Body of pancreas (tissue), 4 donors: ENCODE measurements around the gene AKT3. TPM values are rescaled to one million over a fixed set of nuclear protein-coding genes. Genes with fewer than 3 reads are reported as not detected.

Experiments
- ATAC-seq: fragments of 150-250 bp; one replicate; pipeline ENCODE4 v1.9.1; 2016
- DNase-seq, 4 donors: peaks; one replicate each; pipeline ENCODE4 v3.0.0-alpha.2; 2019
- H3K27ac ChIP-seq, 4 donors: fragments of 200-600 bp; sonication (generic); 1 replicate in 3 of 4; 2 replicates in 1 of 4; pipeline versions ENCODE4 v1.5.1 to v1.6.1; 2016 to 2019; ENCODE audit warnings: mild to moderate bottlenecking in 1 of 4, mixed read lengths in 1 of 4, moderate library complexity in 1 of 4
- H3K27me3 ChIP-seq, 2 donors: fragments of 200-600 bp; sonication (generic); one replicate each; pipeline ENCODE4 v1.6.0; 2016; ENCODE audit warnings: mild to moderate bottlenecking in 1 of 2
- H3K36me3 ChIP-seq, 2 donors: fragments of 200-600 bp; sonication (generic); replicated peaks in 1 of 2; 2 replicates each; pipeline ENCODE4 v1.5.1; 2016; ENCODE audit warnings: low read depth in 2 of 2; ENCODE audit not compliant: insufficient read depth in 1 of 2
- H3K4me1 ChIP-seq: fragments of 200-600 bp; sonication (generic); one replicate; pipeline ENCODE4 v1.6.0; 2016
- H3K4me3 ChIP-seq, 2 donors: fragments of 200-600 bp; sonication (generic); 1 replicate in 1 of 2; 2 replicates in 1 of 2; pipeline ENCODE4 v1.5.1; 2016 to 2019
- H3K9me3 ChIP-seq, 3 donors: fragments of 200-600 bp; sonication (generic); 1 replicate in 2 of 3; 2 replicates in 1 of 3; pipeline ENCODE4 v1.5.1; 2016
- POLR2A ChIP-seq, 3 donors: fragments of 450-650 bp; IDR thresholded peaks; one replicate each; pipeline ENCODE4 v1.6.1; 2016; ENCODE audit warnings: antibody characterized with exemption in 3 of 3, mild to moderate bottlenecking in 2 of 3
- WGBS, 2 donors: methylation state at CpG; one replicate each; pipeline ENCODE4 v1.1.5; 2017; 5-methylcytosine and 5-hydroxymethylcytosine counted together
- intact Hi-C: fragments of 100-400 bp; cut with DNase I; formaldehyde crosslinking; loops from one replicate; pipeline ENCODE4 v1.15.1; 2023
- total RNA-seq, 2 donors: library from RNA; depleted of rRNA; stranded (reverse); fragments of >200 nt; gene quantifications; one replicate each; pipeline ENCODE4 v1.1.0, GENCODE V29; 2016
- TF ChIP-seq, protein P1 (sequence below), 7 experiments: fragments of 450-650 bp in 4 of 7; fragments of 200-600 bp in 3 of 7; sonication (generic) in 3 of 7; IDR thresholded peaks; one replicate each; pipeline ENCODE4 v1.5.1; 2016 to 2019; ENCODE audit warnings: antibody characterized with exemption in 7 of 7

The AKT3 gene
- total RNA-seq, 2 donors from 2014 or later: 14.0 to 24.7 TPM

DNA sequence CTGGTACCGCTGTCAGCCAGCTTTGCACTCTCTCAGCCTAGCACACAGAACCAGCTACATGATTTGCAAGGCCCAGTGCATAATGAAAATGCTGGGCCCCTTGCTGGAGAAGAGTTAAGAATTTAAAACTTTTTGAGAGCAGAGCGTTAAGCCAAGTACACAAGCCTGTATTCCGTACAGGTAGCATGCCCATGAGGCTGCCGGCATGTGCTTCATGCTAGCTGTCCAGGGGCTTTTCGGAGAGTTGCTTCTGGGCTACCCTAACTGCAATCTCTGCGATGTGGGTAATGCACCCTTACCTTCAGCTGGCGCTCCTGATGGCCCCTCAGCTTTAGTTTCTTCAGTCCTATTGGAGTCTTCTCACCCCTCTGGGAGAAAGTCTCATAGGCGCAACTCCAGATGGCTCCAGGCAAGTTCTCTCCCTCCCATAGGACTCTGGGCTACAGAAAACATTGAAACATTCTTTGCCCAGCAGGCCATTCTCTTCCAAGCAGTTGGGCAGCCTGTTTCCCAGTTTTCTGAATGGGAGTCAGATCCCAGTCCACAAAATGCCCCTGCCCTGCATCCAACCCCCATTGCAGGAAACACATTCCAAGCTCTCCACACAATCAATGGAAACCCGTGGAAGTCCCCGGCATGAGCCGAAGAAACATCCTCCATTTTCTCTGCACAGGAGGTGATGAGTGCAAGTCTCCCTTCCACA, 5.7 kb upstream of the AKT3 start:
- ATAC-seq: no peak
- intact Hi-C loops: no loop called here
- Histone ChIP-seq H3K4me1 (peaks cover 2% of the 10 kb centered on the region), H3K4me3 (no peak overlapping the region), H3K36me3 (no peaks in the 10 kb centered on the region), H3K27ac (no peak overlapping the region), H3K9me3 (no peaks in the 10 kb centered on the region), H3K27me3 (no peaks in the 10 kb centered on the region)
- DNase-seq: no peak
- TF ChIP-seq, protein P1, sequence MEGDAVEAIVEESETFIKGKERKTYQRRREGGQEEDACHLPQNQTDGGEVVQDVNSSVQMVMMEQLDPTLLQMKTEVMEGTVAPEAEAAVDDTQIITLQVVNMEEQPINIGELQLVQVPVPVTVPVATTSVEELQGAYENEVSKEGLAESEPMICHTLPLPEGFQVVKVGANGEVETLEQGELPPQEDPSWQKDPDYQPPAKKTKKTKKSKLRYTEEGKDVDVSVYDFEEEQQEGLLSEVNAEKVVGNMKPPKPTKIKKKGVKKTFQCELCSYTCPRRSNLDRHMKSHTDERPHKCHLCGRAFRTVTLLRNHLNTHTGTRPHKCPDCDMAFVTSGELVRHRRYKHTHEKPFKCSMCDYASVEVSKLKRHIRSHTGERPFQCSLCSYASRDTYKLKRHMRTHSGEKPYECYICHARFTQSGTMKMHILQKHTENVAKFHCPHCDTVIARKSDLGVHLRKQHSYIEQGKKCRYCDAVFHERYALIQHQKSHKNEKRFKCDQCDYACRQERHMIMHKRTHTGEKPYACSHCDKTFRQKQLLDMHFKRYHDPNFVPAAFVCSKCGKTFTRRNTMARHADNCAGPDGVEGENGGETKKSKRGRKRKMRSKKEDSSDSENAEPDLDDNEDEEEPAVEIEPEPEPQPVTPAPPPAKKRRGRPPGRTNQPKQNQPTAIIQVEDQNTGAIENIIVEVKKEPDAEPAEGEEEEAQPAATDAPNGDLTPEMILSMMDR (IDR thresholded peaks at IDR 0.05): no peak
- no peak for TF ChIP-seq POLR2A (IDR thresholded peaks at IDR 0.05)
- 83 to 90% methylated on average over 11 of the region's 11 CpGs for WGBS, 2 donors

DNA sequence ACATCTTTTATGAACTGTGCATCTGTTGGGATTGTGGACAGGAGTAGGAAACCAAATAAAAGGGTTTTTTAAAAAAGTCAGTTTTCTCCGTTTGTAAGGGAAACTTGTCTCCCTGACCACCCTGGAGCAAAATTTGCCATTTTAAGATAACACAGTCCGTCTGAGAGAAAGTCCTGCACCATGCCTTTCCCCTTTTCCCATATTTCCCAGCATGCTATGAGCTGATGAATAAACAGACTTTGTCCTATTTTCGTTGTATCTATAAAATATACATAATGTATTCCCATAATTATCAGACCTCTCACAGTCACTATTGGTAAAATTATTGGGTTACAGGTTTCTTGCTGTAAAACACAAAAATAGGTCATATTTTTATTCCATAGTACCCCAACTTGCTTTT, 1.7 kb upstream of the AKT3 start:
- H3K4me1 ChIP-seq: peaks cover 16% of the 10 kb centered on the region
- H3K27ac ChIP-seq: no peak overlapping the region
- H3K4me3 ChIP-seq: no peak overlapping the region
- DNase-seq (no peak), ATAC-seq (no peak)
- WGBS, 2 donors: 14 to 33% methylated on average over 3 of the region's 3 CpGs
- H3K9me3 ChIP-seq: no peaks in the 10 kb centered on the region
- TF ChIP-seq POLR2A (IDR thresholded peaks at IDR 0.05): no peak
- TF ChIP-seq, protein P1 (IDR thresholded peaks at IDR 0.05): no peak
- intact Hi-C loops: no loop called here
- H3K36me3 ChIP-seq: no peaks in the 10 kb centered on the region
- no peaks in the 10 kb centered on the region for H3K27me3 ChIP-seq

DNA sequence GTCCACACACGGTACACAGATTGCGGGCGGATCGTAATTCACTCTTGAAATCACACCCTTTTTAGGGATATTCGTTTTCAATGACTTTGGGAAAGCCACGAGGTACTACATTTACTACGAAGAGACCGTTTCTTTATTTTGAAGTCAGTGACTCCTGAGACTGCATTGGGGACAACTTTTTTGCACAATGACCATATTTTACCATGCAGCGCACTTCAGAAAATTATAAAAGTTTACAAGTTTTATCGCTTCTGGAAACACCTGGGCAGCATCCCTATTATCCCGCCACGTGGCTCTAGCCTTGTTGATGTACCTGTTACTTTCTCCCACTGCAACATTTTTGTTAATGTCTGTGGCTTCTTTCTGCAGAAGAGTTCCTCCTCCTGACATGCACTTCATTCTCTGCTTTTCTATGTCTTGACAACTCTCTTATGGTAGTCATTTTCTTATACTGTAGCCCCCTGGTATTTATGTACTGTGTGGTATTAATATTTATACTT, 1.3 kb upstream of the AKT3 start:
- DNase-seq (no peak), ATAC-seq (no peak)
- H3K9me3 ChIP-seq: no peaks in the 10 kb centered on the region
- H3K27ac ChIP-seq: peak overlapping the region; percentile 78 to 94 (median 87)
- peaks cover 16% of the 10 kb centered on the region for H3K4me1 ChIP-seq
- TF ChIP-seq POLR2A (IDR thresholded peaks at IDR 0.05): no peak
- TF ChIP-seq, protein P1 (IDR thresholded peaks at IDR 0.05): no peak
- no peaks in the 10 kb centered on the region for H3K27me3 ChIP-seq
- WGBS, 2 donors: 3% methylated on average over 12 of the region's 12 CpGs
- peak overlapping the region in 1 of 2 donors; percentile 77 for H3K4me3 ChIP-seq
- H3K36me3 ChIP-seq: no peaks in the 10 kb centered on the region
- intact Hi-C loops: no loop called here

DNA sequence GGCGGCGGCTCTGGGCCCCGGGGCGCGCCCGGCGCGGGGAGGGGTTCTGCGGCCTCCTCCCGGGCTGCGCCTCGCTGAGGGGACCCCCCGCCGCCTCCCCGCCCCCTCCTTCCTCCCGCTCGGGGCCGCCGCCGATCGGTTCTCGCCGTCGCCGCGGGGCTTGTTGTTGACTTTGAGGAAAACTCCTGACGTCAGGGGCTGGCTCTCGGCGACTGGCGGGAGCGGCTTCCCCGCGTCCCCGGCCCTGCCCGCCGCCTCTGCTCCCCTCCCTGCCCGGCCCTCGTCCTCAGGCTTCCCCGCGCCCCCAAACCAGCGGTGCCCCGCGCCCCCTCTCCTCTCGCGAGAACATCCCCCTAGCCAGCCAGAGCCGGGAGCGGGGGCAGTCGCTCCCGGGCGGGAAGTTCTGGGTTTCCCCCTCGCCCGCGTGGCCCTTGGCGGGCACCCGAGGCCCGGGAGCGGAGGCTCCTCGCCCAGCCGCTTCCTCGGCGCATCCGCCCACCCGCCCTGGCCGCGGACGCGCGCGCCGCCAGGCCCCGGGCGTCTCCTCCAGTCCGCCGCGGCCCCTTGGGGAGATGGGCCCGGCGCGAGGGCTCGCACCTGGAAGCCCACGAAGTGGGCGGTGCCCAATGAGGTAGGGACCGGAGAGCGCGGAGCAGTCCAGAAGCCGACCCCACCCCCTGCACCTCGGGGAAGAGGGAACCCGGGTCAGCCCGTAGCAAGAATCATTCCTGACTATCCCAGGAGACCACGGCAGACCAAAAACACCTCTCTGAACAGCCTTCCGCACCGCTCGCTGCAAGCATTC, 611 bp upstream of the AKT3 start:
- no peaks in the 10 kb centered on the region for H3K9me3 ChIP-seq
- TF ChIP-seq, protein P1 (IDR thresholded peaks at IDR 0.05): no peak
- TF ChIP-seq POLR2A (IDR thresholded peaks at IDR 0.05): peak; percentile 37 to 51 (median 39)
- H3K27me3 ChIP-seq: no peaks in the 10 kb centered on the region
- ATAC-seq: peak; percentile 67
- DNase-seq: peak; percentile 65 to 73 (median 72)
- H3K4me3 ChIP-seq: peak overlapping the region; percentile 41 to 77
- H3K4me1 ChIP-seq: peaks cover 16% of the 10 kb centered on the region
- 0 to 1% methylated on average over 9 to 80 of the region's 92 CpGs for WGBS, 2 donors
- no peaks in the 10 kb centered on the region for H3K36me3 ChIP-seq
- intact Hi-C loops: no loop called here
- H3K27ac ChIP-seq: peak overlapping the region; percentile 78 to 94 (median 87)
